ENCODE measurements around the gene SERPING1. TPM values are rescaled to one million over a fixed set of nuclear protein-coding genes. Genes with fewer than 3 reads are reported as not detected.
"Not testable (repeated sequence)": the region's sequence is repeated elsewhere in the genome, so short reads cannot be mapped to it uniquely, and the experiment has no call there.

SERPING1 gene
- polyA plus RNA-seq, 3 donors: 133 to 161 (median 138) TPM

DNA sequence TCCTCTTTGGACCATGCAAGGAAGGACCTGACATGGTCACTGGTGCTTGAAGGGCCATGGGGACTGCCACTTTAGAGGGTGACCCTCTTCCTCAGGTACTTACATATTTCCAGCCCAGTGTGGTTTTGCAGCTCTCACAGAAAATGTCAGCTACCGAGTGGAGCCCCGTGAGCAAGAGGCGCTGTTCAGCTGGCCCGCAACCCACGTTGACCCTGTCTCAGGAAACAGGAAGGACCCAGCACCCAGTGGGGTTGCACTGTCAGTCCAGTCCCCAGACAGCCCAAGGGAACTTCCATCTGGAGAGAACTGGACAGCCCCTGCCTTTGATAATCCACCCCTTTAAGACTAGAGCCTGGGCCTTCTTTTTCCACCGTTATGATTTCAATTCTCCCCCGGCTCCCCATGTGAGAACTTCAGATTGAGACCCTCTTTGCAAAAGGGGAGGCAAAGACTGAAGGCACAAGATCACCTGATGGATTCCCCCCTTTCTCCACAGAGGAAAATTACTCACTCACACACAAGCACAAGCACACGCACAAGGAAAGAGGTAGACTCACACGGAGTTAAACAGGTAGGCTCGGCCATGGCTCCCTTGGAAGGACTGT lies 48.8 kb downstream of the SERPING1 start:
- DNase-seq (ENCODE audit: extremely low read depth in 1 of 11, low read depth in 9 of 11, low spot score in 4 of 11): no peak

DNA sequence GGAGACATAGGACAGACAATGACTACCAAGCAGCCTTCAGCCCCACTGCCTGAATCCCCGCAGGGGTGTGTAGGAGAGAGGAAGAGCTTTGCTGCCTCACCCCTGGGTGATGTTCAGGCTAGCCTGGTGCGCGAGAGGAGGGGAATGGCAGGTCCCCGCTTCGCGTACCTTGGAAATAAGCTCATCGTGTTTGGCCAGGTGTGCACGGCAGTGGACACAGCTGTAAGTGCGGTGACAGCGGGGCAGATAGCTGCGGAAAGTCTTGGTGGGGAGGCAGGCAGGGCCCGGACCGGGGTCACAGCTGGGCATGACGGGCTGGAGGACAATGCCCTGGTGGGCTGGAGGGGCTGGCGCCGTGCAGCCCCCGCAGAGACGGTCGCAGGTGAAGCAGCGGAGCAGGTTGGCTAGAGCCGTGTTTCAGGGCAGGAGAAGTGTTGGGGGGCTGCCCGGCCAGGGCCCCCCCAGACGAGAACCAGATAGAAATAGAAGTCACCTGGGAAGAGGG lies 49.4 kb downstream of the SERPING1 start:
- DNase-seq (ENCODE audit: extremely low read depth in 1 of 11, low read depth in 9 of 11, low spot score in 4 of 11): no peak

DNA sequence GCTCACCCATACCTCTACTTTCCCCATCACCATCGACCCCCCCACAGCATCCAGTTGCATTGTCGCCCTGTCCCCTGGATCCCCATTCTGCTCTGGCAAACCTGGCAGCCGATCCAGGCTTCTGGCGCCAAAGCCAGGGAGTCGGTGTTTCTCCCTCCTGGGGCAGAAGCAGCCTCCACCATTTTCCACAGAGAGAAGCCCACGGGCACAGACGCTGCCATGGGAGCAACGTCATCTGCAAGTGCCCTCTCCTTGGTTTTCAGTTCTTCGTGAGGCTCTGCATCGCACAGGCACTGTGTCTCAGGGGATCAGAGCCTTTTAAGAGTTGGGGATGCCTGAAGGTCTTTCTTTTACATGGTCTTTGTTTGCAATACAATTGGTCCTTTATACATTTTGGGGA lies 49.9 kb downstream of the SERPING1 start:
- DNase-seq (ENCODE audit: extremely low read depth in 1 of 11, low read depth in 9 of 11, low spot score in 4 of 11): no peak

- DNase-seq (ENCODE audit: extremely low read depth in 1 of 11, low read depth in 9 of 11, low spot score in 4 of 11): no peak
Measured at GRCh38 chr11:57647960-57648800, 50.7 kb downstream of the SERPING1 start.

DNA sequence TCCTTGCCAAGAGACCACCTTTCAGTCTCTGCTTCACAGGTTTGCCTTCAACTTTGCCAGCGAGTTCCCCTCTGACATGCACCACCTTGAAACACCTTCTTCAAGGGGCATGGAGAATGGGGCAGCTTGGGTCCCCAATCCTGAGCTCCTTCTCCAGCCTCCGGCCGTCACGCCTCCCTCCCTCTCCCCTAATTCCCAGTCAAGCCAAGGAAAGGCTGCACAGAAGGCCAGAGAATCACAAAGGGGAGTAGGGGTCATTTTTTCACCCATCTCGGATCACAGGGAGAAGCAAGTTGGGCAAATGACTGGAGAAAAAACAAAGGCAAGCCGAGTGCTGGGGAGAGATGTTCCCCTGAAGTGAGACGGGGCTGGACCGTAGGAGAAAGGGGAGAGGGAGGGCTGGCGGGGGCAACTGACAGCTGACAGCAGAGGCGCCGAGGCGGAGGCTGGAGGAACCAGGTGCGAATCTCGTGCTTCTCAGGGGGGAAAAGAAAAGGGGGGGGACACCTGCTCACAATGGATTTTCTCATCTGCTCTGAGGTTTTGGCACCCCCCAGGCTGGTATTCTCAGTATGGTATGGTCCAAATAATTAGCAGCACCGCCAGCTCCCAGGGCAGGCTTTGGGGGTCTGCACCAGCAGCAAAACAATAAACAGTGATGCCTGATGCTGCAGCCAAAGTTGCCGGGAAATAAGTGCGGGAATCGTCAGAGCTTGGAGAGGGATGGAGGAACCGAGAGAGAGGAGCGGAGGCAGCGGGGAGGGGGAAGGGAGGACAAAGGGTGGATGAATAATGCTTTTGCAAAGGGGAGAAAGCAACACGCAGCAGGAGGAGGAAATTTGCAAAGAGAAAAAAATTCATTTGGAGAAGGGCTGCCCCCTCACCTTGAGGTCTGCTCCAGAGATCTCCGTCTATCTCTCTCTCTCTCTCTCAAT lies 51.6 kb downstream of the SERPING1 start:
- DNase-seq (ENCODE audit: extremely low read depth in 1 of 11, low read depth in 9 of 11, low spot score in 4 of 11): no peak

- no peak for DNase-seq (ENCODE audit: extremely low read depth in 1 of 11, low read depth in 9 of 11, low spot score in 4 of 11)
Measured at GRCh38 chr11:57649826-57650738, 52.6 kb downstream of the SERPING1 start, which contains the start of gene YPEL4. Gene YPEL4 (minus strand): TSS chr11:57649912. CDS start chr11:57647107, 2,805 bp downstream.

GRCh38 chr11:57650739-57651090 lies 53.2 kb downstream of the SERPING1 start:
- DNase-seq (ENCODE audit: extremely low read depth in 1 of 11, low read depth in 9 of 11, low spot score in 4 of 11): no peak

GRCh38 chr11:57651408-57651807 lies 53.9 kb downstream of the SERPING1 start:
- DNase-seq (ENCODE audit: extremely low read depth in 1 of 11, low read depth in 9 of 11, low spot score in 4 of 11): no peak

- not testable (repeated sequence) for DNase-seq (ENCODE audit: extremely low read depth in 1 of 11, low read depth in 9 of 11, low spot score in 4 of 11)
Measured at GRCh38 chr11:57652230-57652629, 54.7 kb downstream of the SERPING1 start.

DNA sequence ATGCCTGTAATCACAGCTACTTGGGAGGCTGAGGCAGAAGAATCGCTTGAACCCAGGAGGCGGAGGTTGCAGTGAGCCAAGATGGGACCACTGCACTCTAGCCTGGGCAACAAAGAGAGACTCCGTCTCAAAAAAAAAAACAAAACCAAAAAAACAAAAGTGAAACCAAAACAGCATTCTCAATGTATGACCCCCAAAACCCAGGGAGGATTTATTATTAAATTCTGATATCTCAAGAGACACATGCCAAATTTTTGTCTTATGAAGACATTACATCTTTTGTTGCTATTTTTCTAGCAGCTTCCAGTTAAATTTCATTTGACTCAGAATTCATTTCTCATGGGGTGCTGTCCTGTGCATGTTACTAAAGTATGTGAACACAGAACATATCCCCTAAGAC lies 55.2 kb downstream of the SERPING1 start:
- DNase-seq (ENCODE audit: extremely low read depth in 1 of 11, low read depth in 9 of 11, low spot score in 4 of 11): no peak

GRCh38 chr11:57653163-57653562 lies 55.7 kb downstream of the SERPING1 start:
- DNase-seq (ENCODE audit: extremely low read depth in 1 of 11, low read depth in 9 of 11, low spot score in 4 of 11): no peak

- no peak for DNase-seq (ENCODE audit: extremely low read depth in 1 of 11, low read depth in 9 of 11, low spot score in 4 of 11)
Measured at GRCh38 chr11:57656885-57657193, 59.4 kb downstream of the SERPING1 start.

DNA sequence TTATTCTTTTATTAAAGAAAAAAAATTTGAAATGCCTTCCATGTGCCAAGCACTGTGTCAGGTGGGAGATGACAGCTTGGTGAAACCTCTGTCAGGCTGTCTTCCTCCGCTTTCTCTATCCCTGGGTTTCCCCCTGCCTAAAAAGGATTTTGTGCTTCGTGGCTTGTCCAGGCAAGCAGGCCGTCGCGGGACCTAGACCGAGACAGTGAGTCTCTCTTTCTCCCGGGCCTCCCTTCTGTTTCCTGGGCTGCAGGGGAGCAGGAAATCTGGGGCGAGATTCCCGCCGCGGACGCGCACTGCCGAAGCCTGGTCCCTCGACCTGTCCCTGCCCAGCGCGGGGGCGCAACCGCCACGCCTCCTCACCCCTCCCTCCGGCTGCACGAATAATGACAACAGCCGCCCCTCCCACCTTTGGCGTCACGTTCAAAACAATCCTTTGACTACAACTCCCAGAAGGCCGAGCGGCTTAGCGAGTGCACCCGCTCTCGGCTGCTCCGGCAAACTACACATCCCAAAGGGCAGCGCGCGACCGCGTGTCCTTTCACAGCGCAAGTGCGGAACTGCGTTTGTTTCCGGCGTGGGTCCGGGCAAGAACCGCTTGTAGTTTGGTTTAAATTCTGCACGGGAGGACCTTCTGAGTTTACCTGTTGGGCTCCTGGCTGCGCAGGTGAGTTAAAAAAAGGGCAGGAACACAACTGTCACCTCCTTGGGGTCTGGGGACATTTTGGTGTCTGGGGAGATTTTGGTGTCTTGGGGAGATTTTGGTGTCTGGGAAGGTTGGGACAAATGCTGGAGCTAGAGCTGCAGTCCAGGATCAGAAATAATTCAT lies 59.9 kb downstream of the SERPING1 start, which contains the start of gene CLP1:
Gene CLP1, plus strand, starts transcription at position 569 of the 829 bp plus-strand sequence. CDS start 1,715 bp downstream, outside the sequence.
- DNase-seq (ENCODE audit: extremely low read depth in 1 of 11, low read depth in 9 of 11, low spot score in 4 of 11): peak; percentile 98 to 100 (median 99)

DNA sequence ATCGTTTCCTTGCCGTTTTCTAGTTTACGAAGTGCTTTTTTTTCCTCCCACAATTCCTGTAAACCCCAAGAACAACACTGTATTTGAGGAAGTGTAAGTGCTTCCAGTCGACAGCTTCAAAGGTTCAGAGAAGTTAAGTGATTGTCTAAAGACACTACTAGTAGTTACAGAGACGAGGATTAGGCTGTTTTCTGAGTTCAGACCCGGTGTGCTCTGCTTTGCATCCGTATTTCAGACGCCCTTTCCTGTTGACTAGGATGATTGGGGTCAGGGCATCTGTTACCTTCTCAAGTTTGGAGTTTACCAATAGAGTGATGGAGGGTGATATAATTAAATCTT lies 60.5 kb downstream of the SERPING1 start:
- DNase-seq (ENCODE audit: extremely low read depth in 1 of 11, low read depth in 9 of 11, low spot score in 4 of 11): no peak

- no peak for DNase-seq (ENCODE audit: extremely low read depth in 1 of 11, low read depth in 9 of 11, low spot score in 4 of 11)
Measured at GRCh38 chr11:57659669-57660068, 62.2 kb downstream of the SERPING1 start.

- DNase-seq (ENCODE audit: extremely low read depth in 1 of 11, low read depth in 9 of 11, low spot score in 4 of 11): no peak
Measured at GRCh38 chr11:57662893-57663292, 65.4 kb downstream of the SERPING1 start.

DNA sequence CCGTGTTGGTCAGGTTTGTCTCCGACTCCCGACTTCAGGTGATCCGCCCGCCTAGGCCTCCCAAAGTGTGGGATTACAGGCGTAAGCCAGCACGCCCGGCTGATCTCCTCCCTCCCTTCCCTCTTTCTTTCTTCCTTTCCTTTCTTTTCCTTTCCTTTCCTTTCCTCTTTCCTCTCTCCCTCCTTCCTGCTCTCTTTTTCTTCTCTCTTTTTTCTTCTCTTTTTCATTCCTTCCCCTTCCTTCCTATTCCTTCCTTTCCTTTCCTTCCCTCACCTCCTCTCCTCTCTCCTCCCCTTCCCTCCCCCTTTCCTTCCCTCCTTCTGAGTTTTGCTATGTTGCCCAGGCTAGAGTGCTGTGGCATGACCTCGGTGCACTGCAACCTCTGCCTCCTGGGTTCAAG lies 66.5 kb downstream of the SERPING1 start:
- no peak for DNase-seq (ENCODE audit: extremely low read depth in 1 of 11, low read depth in 9 of 11, low spot score in 4 of 11)
